Neural cell (in vitro differentiated cells): Measurements from ENCODE around the gene S1PR2. TPM values are rescaled to one million over a fixed set of nuclear protein-coding genes. Genes with fewer than 3 reads are reported as not detected.

Experiments used
- H2AFZ ChIP-seq: fragments of 200-600, 300-800 bp; sonication (generic), shearing (Covaris generic); 2 replicates; pipeline ENCODE4 v1.6.0; 2014; ENCODE audit warnings: low read depth, mild to moderate bottlenecking, antibody characterized with exemption, low read length, moderate library complexity
- H3F3A ChIP-seq: fragments of 200-600 bp; shearing (Covaris generic); 2 replicates; pipeline ENCODE4 v1.6.1; 2016; ENCODE audit warnings: mild to moderate bottlenecking, moderate library complexity, mixed read lengths, antibody characterized with exemption, low read length; ENCODE audit not compliant: insufficient read depth, poor library complexity, severe bottlenecking
- H3K27ac ChIP-seq: fragments of 200-600, 300-800 bp; sonication (generic), shearing (Covaris generic); 2 replicates; pipeline ENCODE4 v1.5.1; 2014; ENCODE audit warnings: mild to moderate bottlenecking, low read length, moderate library complexity
- H3K27me3 ChIP-seq: fragments of 300-800, 200-600 bp; sonication (generic), shearing (Covaris generic); 2 replicates; pipeline ENCODE4 v1.6.0; 2014; ENCODE audit warnings: mild to moderate bottlenecking, low read depth, low read length, moderate library complexity; ENCODE audit not compliant: insufficient read depth
- H3K36me3 ChIP-seq: fragments of 300-800, 200-600 bp; sonication (generic), shearing (Covaris generic); 2 replicates; pipeline ENCODE4 v1.5.1; 2014; ENCODE audit warnings: mild to moderate bottlenecking, antibody characterized with exemption, low read length, moderate library complexity; ENCODE audit not compliant: insufficient read depth
- H3K4me2 ChIP-seq: fragments of 300-800, 200-600 bp; sonication (generic), shearing (Covaris generic); 2 replicates; pipeline ENCODE4 v1.6.0; 2014; ENCODE audit warnings: mild to moderate bottlenecking, low read length
- H3K4me3 ChIP-seq: fragments of 300-800, 200-600 bp; sonication (generic), shearing (Covaris generic); 2 replicates; pipeline ENCODE4 v1.5.1; 2014; ENCODE audit warnings: mild to moderate bottlenecking, low read length, moderate library complexity
- H3K79me2 ChIP-seq: fragments of 200-600 bp; shearing (Covaris generic); replicated peaks from 2 replicates; pipeline ENCODE4 v1.6.0; 2014; ENCODE audit warnings: mild to moderate bottlenecking, low read length, moderate library complexity; ENCODE audit not compliant: insufficient read depth
- H3K9ac ChIP-seq: fragments of 300-800, 200-600 bp; sonication (generic), shearing (Covaris generic); 2 replicates; pipeline ENCODE4 v1.6.1; 2016; ENCODE audit warnings: mild to moderate bottlenecking, low read length, mixed read lengths
- H3K9me2 ChIP-seq: fragments of 200-600 bp; shearing (Covaris generic); 2 replicates; pipeline ENCODE4 v1.6.1; 2016; ENCODE audit warnings: mild to moderate bottlenecking, low read length, mixed read lengths; ENCODE audit not compliant: insufficient read depth
- H3K9me3 ChIP-seq: fragments of 200-600, 300-800 bp; sonication (generic), shearing (Covaris generic); 2 replicates; pipeline ENCODE4 v1.6.1; 2016; ENCODE audit warnings: mild to moderate bottlenecking, mixed run types, low read length, moderate library complexity, mixed read lengths
- H4K20me1 ChIP-seq: fragments of 200-600 bp; shearing (Covaris generic); 2 replicates; pipeline ENCODE4 v1.6.1; 2016; ENCODE audit warnings: mild to moderate bottlenecking, mixed run types; ENCODE audit not compliant: insufficient read depth
- EP300 ChIP-seq: fragments of 450-650 bp; conservative IDR thresholded peaks from 2 replicates; pipeline ENCODE4 v1.6.1; 2014; ENCODE audit warnings: antibody characterized with exemption, mild to moderate bottlenecking, moderate library complexity; ENCODE audit not compliant: poor library complexity, severe bottlenecking
- EZH2 ChIP-seq: fragments of 200-600, 300-800 bp; shearing (Covaris generic), sonication (generic); IDR thresholded peaks from 2 replicates; pipeline ENCODE4 v1.6.1; 2014; ENCODE audit warnings: antibody characterized with exemption, low read length, borderline replicate concordance, mild to moderate bottlenecking; ENCODE audit not compliant: insufficient read depth, poor library complexity, severe bottlenecking
- MXI1 ChIP-seq: fragments of 450-650 bp; conservative IDR thresholded peaks from 2 replicates; pipeline ENCODE4 v1.6.1; 2014; ENCODE audit warnings: antibody characterized with exemption, mild to moderate bottlenecking; ENCODE audit not compliant: poor library complexity, severe bottlenecking
- POLR2AphosphoS5 ChIP-seq: IDR thresholded peaks from 2 replicates; pipeline ENCODE4 v1.6.1; 2012
- RAD21 ChIP-seq: fragments of 450-650 bp; conservative IDR thresholded peaks from 2 replicates; pipeline ENCODE4 v1.6.1; 2014; ENCODE audit warnings: antibody characterized with exemption, mild to moderate bottlenecking, moderate library complexity
- SMC3 ChIP-seq: fragments of 450-650 bp; conservative IDR thresholded peaks from 2 replicates; pipeline ENCODE4 v1.6.1; 2014; ENCODE audit warnings: antibody characterized with exemption, mild to moderate bottlenecking, moderate library complexity; ENCODE audit not compliant: poor library complexity
- TAF1 ChIP-seq: IDR thresholded peaks from 2 replicates; pipeline ENCODE4 v1.6.1; 2012; ENCODE audit warnings: low read depth
- polyA plus RNA-seq: library from polyadenylated mRNA; depleted of rRNA; stranded (reverse); fragments of >200 nt; gene quantifications from 2 replicates; pipeline ENCODE4 v1.2.3, GENCODE V29; 2014
- TF ChIP-seq, protein P1 (sequence below): fragments of 450-650 bp; IDR thresholded peaks from 2 replicates; pipeline ENCODE4 v1.5.1; 2014; ENCODE audit warnings: antibody characterized with exemption, mild to moderate bottlenecking, moderate library complexity; ENCODE audit not compliant: poor library complexity, severe bottlenecking
- TF ChIP-seq, protein P2 (sequence below): IDR thresholded peaks from 2 replicates; pipeline ENCODE4 v1.6.1; 2012; ENCODE audit warnings: borderline replicate concordance

The S1PR2 gene
- polyA plus RNA-seq, 1 donor from 2014 or later: 7.5 TPM

- Histone ChIP-seq H3K9me3 (no peaks in the 10 kb centered on the region), H3K27me3 (peaks cover 35% of the 10 kb centered on the region), H4K20me1 (no peaks in the 10 kb centered on the region), H3K36me3 (no peaks in the 10 kb centered on the region), H3K4me2 (no peak overlapping the region), H2AFZ (no peak overlapping the region), H3K27ac (no peak overlapping the region), H3F3A (no peaks in the 10 kb centered on the region), H3K9ac (no peak overlapping the region), H3K9me2 (no peaks in the 10 kb centered on the region), H3K4me3 (no peak overlapping the region), H3K79me2 (no peaks in the 10 kb centered on the region)
- no peak for TF ChIP-seq TAF1
- TF ChIP-seq POLR2AphosphoS5: no peak
- no peak for TF ChIP-seq EP300
- TF ChIP-seq EZH2: no peak
- no peak for TF ChIP-seq SMC3
- no peak for TF ChIP-seq MXI1
- TF ChIP-seq, protein P1, sequence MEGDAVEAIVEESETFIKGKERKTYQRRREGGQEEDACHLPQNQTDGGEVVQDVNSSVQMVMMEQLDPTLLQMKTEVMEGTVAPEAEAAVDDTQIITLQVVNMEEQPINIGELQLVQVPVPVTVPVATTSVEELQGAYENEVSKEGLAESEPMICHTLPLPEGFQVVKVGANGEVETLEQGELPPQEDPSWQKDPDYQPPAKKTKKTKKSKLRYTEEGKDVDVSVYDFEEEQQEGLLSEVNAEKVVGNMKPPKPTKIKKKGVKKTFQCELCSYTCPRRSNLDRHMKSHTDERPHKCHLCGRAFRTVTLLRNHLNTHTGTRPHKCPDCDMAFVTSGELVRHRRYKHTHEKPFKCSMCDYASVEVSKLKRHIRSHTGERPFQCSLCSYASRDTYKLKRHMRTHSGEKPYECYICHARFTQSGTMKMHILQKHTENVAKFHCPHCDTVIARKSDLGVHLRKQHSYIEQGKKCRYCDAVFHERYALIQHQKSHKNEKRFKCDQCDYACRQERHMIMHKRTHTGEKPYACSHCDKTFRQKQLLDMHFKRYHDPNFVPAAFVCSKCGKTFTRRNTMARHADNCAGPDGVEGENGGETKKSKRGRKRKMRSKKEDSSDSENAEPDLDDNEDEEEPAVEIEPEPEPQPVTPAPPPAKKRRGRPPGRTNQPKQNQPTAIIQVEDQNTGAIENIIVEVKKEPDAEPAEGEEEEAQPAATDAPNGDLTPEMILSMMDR: no peak
- TF ChIP-seq, protein P2, sequence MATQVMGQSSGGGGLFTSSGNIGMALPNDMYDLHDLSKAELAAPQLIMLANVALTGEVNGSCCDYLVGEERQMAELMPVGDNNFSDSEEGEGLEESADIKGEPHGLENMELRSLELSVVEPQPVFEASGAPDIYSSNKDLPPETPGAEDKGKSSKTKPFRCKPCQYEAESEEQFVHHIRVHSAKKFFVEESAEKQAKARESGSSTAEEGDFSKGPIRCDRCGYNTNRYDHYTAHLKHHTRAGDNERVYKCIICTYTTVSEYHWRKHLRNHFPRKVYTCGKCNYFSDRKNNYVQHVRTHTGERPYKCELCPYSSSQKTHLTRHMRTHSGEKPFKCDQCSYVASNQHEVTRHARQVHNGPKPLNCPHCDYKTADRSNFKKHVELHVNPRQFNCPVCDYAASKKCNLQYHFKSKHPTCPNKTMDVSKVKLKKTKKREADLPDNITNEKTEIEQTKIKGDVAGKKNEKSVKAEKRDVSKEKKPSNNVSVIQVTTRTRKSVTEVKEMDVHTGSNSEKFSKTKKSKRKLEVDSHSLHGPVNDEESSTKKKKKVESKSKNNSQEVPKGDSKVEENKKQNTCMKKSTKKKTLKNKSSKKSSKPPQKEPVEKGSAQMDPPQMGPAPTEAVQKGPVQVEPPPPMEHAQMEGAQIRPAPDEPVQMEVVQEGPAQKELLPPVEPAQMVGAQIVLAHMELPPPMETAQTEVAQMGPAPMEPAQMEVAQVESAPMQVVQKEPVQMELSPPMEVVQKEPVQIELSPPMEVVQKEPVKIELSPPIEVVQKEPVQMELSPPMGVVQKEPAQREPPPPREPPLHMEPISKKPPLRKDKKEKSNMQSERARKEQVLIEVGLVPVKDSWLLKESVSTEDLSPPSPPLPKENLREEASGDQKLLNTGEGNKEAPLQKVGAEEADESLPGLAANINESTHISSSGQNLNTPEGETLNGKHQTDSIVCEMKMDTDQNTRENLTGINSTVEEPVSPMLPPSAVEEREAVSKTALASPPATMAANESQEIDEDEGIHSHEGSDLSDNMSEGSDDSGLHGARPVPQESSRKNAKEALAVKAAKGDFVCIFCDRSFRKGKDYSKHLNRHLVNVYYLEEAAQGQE: no peak
- no peak for TF ChIP-seq RAD21
Observed at GRCh38 chr19:10274589-10274988, 43.5 kb upstream of the S1PR2 start.

DNA sequence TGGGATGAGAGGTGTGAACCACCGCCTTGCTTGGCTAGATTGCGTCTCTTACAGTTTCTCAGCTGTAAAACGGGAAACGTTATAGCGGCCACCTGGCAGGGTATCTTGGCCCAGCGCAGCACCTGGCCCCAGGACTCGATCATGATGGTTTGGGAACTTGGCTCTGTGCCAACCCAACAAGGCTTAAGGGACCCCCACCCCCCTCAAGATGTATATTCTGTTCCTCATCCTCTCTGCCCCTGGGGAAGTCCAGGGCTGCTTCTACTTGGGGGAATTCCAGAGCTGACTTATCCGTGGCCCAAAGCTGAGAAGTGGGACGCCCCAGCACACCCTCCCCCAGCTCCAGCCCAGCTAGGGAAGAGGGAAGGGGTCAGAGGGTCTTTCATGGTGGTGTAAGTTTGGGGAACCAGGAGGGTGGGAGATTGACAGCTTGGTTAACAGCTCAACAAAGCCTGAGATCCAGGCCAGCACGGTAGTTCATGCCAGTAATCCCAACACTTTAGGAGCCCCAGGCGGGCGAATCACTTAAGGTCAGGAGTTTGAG lies 40.5 kb upstream of the S1PR2 start:
- Histone ChIP-seq H3K79me2 (no peaks in the 10 kb centered on the region), H3K9ac (no peak overlapping the region), H3K36me3 (no peaks in the 10 kb centered on the region), H3F3A (no peaks in the 10 kb centered on the region), H2AFZ (no peak overlapping the region), H3K4me2 (no peak overlapping the region), H3K27ac (no peak overlapping the region), H4K20me1 (no peaks in the 10 kb centered on the region), H3K4me3 (no peak overlapping the region), H3K9me3 (no peaks in the 10 kb centered on the region), H3K9me2 (no peaks in the 10 kb centered on the region), H3K27me3 (peaks cover 43% of the 10 kb centered on the region)
- no peak for TF ChIP-seq TAF1
- no peak for TF ChIP-seq EP300
- no peak for TF ChIP-seq EZH2
- TF ChIP-seq, protein P2: no peak
- TF ChIP-seq RAD21: no peak
- TF ChIP-seq POLR2AphosphoS5: no peak
